Prostate gland (tissue), 2 donors: ENCODE data around the gene METTL17.
"Not testable (repeated sequence)": the region's sequence is repeated elsewhere in the genome, so short reads cannot be mapped to it uniquely, and the experiment has no call there.

ENCODE experiments used
- CTCF ChIP-seq, 4 experiments: fragments of 200-600 bp in 2 of 4; fragments of 450-650 bp in 2 of 4; sonication (generic) in 2 of 4; IDR thresholded peaks; 1 replicate in 3 of 4; 2 replicates in 1 of 4; pipeline ENCODE4 v1.5.1; 2016 to 2019; ENCODE audit warnings: antibody characterized with exemption in 4 of 4, mild to moderate bottlenecking in 2 of 4, moderate library complexity in 2 of 4
- POLR2A ChIP-seq: fragments of 450-650 bp; IDR thresholded peaks from one replicate; pipeline ENCODE4 v1.6.1; 2016; ENCODE audit warnings: antibody characterized with exemption, mild to moderate bottlenecking
- POLR2AphosphoS5 ChIP-seq: sonication (generic); formaldehyde crosslinking; IDR thresholded peaks from one replicate; pipeline ENCODE4 v1.6.1; 2017; ENCODE audit warnings: antibody characterized with exemption

- TF ChIP-seq CTCF (IDR thresholded peaks at IDR 0.05); POLR2A; POLR2AphosphoS5: not testable (repeated sequence)
These were observed 34.8 kb upstream of the METTL17 start, which contains the start of gene RNASE2 for GRCh38 chr14:20954736-20955537.
